Medulla oblongata (tissue), 1 donor: ENCODE results near the gene MED16.
"Not testable (repeated sequence)": the region's sequence is repeated elsewhere in the genome, so short reads cannot be mapped to it uniquely, and the experiment has no call there.

Experiments used
- DNase-seq: peaks from one replicate; pipeline ENCODE4 v3.0.0-alpha.2; 2015; ENCODE audit errors: extremely low spot score

MED16 gene

DNA sequence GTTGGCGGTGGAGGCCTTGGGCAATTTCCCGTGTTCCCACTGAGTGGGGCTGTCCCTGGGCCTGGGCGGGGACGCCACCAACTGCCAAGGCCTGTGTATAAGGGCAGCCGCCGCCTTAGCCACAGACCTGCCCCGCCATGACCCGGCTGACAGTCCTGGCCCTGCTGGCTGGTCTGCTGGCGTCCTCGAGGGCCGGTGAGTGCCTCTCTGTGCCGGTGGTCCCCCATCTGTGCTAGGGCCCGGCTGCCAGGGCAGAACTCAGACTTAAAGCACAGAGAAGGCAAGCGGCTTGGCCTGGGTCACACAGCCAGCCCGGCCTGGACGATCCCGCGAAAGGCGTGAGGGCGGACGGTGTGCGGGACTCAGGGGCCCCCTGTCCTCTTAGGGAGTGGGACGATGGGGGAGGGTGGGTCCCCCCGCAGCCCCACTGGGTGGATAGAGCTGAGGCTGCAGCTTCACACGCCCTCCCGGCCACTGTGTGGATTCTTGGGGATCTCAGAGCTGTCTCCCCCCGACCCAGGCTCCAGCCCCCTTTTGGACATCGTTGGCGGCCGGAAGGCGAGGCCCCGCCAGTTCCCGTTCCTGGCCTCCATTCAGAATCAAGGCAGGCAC lies 65.2 kb downstream of the MED16 start, which contains the start of gene AZU1:
AZU1 (plus strand) TSS at position 128 of the 612 bp plus-strand sequence; CDS start at position 138, 10 bp downstream.
- DNase-seq, result no peak

DNA sequence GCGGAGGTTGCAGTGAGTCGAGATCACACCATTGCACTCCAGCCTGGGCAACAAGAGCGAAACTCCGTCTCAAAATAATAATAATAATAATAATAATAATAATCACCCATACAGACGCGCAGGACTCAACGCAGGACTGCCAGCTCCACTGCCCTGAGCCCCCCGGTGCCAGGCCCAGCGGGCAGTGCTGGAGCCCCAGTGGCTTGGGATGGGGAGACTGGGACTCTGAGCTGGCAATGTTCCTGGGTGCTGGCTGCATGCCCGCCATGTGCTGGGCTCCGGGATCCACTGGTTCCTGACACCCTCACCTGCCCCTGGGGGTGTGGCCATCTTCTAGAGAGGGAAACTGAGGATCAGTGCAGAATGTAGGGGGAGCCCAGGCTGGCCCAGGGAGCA lies 65.7 kb downstream of the MED16 start:
- no peak for DNase-seq

DNA sequence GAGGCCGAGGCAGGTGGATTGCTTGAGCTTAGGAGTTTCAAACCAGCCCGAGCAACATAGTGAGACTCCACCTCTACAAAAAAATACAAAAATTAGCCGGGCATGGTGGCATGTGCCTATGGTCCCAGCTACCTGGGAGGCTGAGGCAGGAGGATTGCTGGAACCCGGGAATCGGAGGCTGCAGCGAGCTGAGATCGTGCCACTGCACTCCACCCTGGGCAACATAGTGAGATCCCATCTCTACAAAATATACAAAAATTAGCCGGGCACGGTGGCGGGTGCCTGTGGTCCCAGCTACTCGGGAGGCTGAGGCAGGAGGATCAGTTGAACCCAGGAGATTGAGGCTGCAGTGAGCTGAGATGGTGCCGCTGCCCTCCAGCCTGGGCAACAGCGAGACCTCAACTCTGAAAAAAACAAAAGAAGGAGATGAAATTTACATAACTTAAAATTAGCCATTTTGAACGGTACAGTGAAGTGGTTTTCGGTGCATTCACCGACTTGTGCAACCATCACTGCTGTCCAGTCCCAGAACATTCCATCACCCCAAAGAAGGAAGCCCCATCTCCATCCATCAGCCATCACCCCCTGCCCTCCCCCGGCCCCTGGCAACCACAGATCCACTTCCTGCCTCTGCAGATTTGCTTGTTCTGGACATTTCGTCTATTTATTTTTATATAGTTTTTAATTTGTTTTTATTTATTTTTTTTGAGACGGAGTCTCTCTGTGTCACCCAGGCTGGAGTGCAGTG lies 66.9 kb downstream of the MED16 start:
- DNase-seq, result no peak

DNA sequence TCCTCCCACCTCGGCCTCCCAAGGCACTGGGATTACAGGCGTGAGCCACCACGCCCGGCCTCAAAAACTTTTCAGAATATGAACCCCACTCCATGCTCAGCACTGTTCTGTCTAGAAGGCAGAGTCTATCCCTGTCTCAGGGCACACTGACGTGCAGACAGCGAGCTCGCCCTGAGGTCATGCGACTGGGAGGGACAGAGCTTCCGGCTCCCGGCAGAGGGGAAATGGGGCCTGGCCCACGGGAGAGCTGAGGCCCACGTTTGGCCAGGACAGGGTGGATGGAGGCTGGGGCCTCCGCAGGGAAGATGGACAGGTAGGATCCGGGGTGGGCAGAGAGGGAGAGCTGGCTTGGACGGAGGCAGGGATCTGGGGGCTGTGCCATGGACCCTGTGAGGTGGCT lies 68.1 kb downstream of the MED16 start:
- DNase-seq, result no peak

DNA sequence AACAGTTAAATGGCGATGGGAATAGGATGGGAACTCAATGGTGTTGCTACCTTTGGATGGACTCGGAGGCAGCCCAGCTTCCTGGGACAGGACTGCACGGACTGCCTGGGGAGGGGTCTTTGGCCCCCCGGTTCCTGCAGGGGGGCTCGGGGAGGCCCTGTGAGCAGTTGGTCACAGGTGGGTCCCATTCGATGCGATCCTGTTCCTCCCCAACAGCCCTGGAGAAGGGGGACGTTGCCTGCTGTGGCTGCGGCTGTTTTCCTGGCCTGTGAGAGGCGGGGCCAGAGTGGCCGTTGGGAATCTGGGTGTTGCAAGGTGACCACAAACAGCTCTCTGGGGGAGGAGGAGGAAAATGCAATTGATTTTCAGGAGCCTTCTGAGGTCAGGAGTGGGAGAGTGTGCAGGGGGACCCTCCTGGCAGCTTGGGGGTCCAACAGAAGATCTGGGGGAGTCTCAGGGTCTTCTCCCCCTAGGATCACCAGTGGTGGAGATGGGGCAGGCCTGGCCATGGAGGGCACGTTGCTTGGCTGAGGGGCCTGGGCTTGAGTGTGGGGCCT lies 69.3 kb downstream of the MED16 start:
- no peak for DNase-seq

DNA sequence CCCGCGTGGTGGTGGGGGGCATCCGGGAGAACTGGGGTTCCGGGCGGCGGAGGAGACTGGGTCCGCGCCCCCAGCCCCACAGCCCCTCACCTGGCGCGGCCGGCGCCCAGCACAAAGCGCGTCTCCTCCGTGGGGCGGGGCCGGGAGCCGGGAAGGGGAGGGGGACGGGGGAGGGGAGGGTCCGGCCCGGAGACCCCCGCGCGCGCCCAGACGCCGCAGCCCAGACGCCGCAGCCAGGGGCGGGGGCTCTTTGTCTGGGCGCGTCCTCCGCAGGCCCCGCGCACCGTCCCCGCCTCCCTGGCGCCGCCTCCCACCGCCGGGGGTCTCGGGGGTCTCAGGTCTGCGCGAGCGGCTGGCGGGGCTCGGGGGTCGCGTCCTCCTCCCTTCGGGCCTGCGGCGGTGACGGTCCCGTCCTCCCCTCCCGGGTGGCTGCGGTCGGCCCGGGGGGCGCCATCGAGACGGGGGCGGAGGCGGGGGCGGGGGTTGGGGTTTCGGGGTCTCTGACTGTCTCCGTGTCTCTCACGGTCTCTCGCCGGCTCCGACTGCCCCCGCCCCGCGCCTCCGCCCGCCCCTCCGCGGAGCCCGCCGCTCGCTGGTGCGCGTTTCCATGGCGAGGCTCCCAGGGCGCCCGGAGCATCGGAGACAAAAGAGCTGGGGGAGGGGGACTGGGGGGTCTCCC lies 71.0 kb downstream of the MED16 start, which contains the start of gene PLPPR3:
PLPPR3 (minus strand) TSS at position 131 of the 679 bp plus-strand sequence. CDS start 396 bp downstream, outside the sequence.
- DNase-seq, result no peak

DNA sequence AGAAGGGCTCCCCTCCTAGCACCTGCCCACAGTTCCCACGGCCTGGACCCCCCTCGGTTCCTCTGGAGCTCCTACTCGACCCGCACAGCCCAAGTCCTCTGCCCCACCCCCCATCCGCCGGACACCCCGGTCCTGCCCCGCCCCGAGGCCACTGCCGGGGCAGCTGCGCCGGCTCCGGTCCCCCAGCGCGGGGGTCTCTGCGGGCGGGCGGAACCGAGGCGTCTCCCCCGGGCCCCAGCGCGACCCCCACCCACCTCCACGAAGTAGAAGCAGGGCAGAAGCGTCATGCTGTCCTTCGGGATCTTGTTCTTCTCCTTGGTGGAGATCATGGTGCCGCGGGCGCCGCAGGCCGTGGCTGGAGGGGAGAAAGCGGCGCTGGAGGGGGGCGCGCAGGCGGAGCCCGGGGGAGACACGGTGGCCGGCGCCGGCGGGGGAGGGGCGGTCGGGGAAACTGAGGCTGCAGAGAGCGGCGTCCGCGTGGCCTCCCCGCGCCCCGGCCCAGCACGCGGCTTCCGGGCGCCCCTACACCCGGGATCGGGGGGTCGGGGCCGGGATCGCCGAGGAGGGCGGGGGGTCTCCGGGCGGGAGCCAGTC lies 71.7 kb downstream of the MED16 start:
- DNase-seq, result no peak

DNA sequence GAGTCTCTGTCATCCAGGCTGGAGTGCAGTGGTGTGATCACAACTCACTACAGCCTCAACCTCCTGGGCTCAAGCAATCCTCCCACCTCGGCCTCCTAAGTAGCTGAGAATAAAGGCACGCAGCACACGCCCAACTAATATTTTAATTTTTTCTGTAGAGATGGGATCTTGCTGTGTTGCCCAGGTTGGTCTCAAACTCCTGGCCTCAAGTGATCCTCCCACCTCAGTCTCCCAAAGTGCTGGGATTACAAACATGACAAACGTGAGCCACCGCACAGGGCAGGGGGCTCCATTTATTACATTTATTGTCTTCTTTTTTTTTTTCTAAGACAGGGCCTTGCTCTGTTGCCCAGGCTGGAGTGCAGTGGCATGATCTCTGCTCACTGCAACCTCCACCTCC lies 72.8 kb downstream of the MED16 start:
- DNase-seq, result not testable (repeated sequence)
